ENCODE measurements around the gene ANKFN1. TPM values are rescaled to one million over a fixed set of nuclear protein-coding genes. Genes with fewer than 3 reads are reported as not detected.

ANKFN1 gene
- total and polyA plus RNA-seq, 3 donors from 2014 or later, result 3.7 to 11.4 (median 5.1) TPM

DNA sequence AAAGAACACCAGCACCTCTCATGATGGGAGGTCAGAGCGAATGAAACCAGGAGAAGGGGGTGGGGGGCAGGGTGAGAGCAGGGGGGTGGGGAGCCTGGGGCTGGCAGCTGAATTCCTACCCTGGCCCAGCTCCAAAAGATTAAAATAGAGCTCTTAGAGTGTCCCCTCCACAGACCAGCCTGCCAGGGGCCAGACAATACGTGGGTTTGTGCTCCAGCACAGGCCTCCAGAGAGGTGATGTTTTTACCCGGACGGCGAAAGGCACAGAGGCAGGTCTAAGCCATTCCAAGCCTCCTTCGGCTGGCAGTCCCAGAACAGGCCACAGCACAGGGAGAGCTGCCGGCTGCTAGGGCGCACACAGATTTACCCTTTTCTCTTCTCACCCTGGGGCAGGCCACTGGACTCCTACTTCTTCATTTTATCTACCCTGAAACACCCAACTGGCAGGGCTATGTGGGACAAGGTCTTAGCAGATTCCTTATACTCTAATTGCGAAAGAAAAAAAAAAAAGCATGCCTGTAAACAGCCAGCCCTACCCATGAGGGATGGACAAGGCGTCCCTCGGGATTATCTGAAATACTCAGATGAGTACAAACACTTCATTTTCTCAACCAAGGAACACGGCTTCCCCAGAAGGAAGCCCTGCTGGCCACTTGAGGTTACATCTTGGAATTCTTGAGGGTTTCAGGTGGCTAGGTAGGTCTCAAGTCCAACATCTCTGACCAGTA, 368.3 kb downstream of the ANKFN1 start:
- intact Hi-C loops (cut with DNase I; ENCODE audit: low total_unique reads), result no loop called here

DNA sequence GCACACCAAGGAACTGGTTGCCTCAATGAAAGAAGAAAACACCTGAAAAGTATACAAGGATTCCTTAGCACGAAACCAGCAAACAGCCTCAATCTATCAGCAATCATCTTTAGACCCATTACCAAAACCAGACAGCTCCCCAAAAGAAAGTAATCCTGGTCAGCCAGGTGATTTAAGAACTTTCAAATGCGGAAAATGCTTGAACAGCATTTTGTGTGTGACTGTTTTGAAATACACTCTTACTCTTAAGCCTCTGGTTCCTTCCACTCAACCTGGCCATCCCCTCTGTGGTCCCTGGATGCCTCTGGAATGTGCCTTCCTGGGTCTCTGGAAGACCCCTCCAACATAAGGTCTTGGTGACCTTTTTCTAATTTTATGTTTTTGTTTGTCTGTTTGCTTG, 369.8 kb downstream of the ANKFN1 start:
- WGBS, 2 donors, result 86 to 94% methylated on average over 2 of the region's 2 CpGs
- Histone ChIP-seq H3K4me1 (no peaks in the 10 kb centered on the region), H3K36me3 (ENCODE audit: low read depth, missing control alignments) (no peaks in the 10 kb centered on the region), H3K4me3 (no peak overlapping the region), H3K27me3 (no peaks in the 10 kb centered on the region), H3K9me3 (no peaks in the 10 kb centered on the region), H3K27ac (no peak overlapping the region)
- TF ChIP-seq, protein P1, sequence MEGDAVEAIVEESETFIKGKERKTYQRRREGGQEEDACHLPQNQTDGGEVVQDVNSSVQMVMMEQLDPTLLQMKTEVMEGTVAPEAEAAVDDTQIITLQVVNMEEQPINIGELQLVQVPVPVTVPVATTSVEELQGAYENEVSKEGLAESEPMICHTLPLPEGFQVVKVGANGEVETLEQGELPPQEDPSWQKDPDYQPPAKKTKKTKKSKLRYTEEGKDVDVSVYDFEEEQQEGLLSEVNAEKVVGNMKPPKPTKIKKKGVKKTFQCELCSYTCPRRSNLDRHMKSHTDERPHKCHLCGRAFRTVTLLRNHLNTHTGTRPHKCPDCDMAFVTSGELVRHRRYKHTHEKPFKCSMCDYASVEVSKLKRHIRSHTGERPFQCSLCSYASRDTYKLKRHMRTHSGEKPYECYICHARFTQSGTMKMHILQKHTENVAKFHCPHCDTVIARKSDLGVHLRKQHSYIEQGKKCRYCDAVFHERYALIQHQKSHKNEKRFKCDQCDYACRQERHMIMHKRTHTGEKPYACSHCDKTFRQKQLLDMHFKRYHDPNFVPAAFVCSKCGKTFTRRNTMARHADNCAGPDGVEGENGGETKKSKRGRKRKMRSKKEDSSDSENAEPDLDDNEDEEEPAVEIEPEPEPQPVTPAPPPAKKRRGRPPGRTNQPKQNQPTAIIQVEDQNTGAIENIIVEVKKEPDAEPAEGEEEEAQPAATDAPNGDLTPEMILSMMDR (IDR thresholded peaks at IDR 0.05), result no peak
- TF ChIP-seq POLR2A (IDR thresholded peaks at IDR 0.05), result no peak
- no peak for DNase-seq
- intact Hi-C loops (cut with DNase I; ENCODE audit: low total_unique reads), result no loop called here

More for the DNA sequence above, 368.3 kb downstream of the ANKFN1 start:
- Histone ChIP-seq H3K9me3 (no peaks in the 10 kb centered on the region), H3K36me3 (ENCODE audit: low read depth, missing control alignments) (no peaks in the 10 kb centered on the region), H3K4me3 (no peak overlapping the region), H3K27me3 (no peaks in the 10 kb centered on the region), H3K27ac (no peak overlapping the region), H3K4me1 (no peaks in the 10 kb centered on the region)
- WGBS, 2 donors, result 73% methylated on average over 12 of the region's 12 CpGs
- TF ChIP-seq, protein P1 (IDR thresholded peaks at IDR 0.05), result no peak
- no peak for DNase-seq

DNA sequence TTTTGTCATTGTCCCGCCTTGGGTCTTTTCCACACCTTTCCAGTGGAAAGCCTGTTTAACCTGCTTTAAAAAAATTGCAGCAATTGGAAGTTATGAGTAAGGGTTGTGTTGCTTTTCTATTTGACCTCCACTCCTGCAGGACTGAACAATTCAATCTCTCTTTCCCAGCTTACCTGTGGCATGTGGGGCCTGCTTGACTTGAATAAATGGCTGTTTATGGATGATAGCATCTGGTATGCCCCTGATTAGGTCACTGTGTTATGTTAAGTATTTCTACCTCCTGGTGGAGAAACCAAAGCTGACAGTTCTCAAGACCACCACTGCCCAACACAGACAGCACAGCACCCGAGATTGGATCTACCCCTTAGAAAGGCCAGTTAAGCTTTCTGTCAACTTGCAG, 375.4 kb downstream of the ANKFN1 start:
- intact Hi-C loops (cut with DNase I; ENCODE audit: low total_unique reads), result no loop called here
- Histone ChIP-seq H3K36me3 (ENCODE audit: low read depth, missing control alignments) (no peaks in the 10 kb centered on the region), H3K27me3 (no peaks in the 10 kb centered on the region), H3K27ac (no peak overlapping the region), H3K9me3 (no peaks in the 10 kb centered on the region), H3K4me1 (no peaks in the 10 kb centered on the region), H3K4me3 (no peak overlapping the region)
- WGBS, 2 donors, result 55 to 67% methylated on average over 2 of the region's 2 CpGs
- TF ChIP-seq, protein P1 (IDR thresholded peaks at IDR 0.05), result no peak
- TF ChIP-seq POLR2A (IDR thresholded peaks at IDR 0.05), result no peak
- DNase-seq, result no peak

DNA sequence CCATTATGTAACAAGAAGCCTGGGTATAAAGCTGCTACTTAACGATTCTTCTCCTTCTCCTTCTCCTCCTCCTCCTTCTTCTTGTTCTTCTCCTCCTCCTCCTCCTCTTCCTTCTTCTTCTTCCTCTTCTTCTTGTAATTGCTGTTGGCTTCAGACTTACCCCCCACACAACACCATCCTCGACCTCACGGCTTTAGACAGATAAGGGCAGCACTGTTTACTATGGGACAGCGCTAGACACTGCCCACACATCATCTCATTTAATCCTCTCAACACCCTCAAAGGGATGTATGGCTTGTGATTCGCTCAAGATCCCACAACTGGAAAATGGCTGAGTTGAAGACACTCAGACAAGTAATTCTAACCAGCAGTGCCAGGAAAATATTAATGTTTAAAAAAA, 379.7 kb downstream of the ANKFN1 start:
- WGBS, 2 donors, result 54 to 56% methylated on average over 5 of the region's 5 CpGs
- Histone ChIP-seq H3K27me3 (no peaks in the 10 kb centered on the region), H3K27ac (no peak overlapping the region), H3K4me3 (no peak overlapping the region), H3K9me3 (no peaks in the 10 kb centered on the region), H3K36me3 (ENCODE audit: low read depth, missing control alignments) (no peaks in the 10 kb centered on the region), H3K4me1 (no peaks in the 10 kb centered on the region)
- TF ChIP-seq POLR2A (IDR thresholded peaks at IDR 0.05), result no peak
- TF ChIP-seq, protein P1 (IDR thresholded peaks at IDR 0.05), result no peak
- no peak for DNase-seq
- intact Hi-C loops (cut with DNase I; ENCODE audit: low total_unique reads), result no loop called here

DNA sequence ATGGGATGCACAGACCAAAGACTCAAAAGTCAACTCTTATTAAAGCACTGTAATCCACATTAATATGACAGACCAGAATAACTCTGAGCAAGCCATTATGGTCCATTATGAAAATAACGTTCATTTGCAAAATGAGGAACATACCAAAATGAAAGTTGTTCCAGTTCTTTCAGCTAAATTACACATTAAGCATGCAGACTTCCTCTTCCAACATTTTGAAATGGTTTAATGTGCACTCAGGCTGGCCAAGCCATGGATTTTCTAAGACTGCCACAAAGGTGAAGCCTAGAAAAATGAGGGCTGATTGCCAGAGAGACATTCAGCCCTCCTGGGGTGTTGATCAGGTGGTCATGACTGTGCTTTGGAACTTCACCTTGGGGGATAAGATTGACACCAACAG, 383.5 kb downstream of the ANKFN1 start:
- no peaks in the 10 kb centered on the region for H3K36me3 ChIP-seq (ENCODE audit: low read depth, missing control alignments)
- H3K27me3 ChIP-seq, result no peaks in the 10 kb centered on the region
- no peak for DNase-seq
- no peak overlapping the region for H3K4me3 ChIP-seq
- H3K9me3 ChIP-seq, result no peaks in the 10 kb centered on the region
- H3K4me1 ChIP-seq, result no peaks in the 10 kb centered on the region
- H3K27ac ChIP-seq, result no peak overlapping the region
- WGBS, 2 donors, result 80 to 85% methylated on average over 1 of the region's 1 CpG
- intact Hi-C loops (cut with DNase I; ENCODE audit: low total_unique reads), result no loop called here
- TF ChIP-seq, protein P1 (IDR thresholded peaks at IDR 0.05), result no peak
- TF ChIP-seq POLR2A (IDR thresholded peaks at IDR 0.05), result no peak
